Measurements from ENCODE around the gene RNF141.

DNA sequence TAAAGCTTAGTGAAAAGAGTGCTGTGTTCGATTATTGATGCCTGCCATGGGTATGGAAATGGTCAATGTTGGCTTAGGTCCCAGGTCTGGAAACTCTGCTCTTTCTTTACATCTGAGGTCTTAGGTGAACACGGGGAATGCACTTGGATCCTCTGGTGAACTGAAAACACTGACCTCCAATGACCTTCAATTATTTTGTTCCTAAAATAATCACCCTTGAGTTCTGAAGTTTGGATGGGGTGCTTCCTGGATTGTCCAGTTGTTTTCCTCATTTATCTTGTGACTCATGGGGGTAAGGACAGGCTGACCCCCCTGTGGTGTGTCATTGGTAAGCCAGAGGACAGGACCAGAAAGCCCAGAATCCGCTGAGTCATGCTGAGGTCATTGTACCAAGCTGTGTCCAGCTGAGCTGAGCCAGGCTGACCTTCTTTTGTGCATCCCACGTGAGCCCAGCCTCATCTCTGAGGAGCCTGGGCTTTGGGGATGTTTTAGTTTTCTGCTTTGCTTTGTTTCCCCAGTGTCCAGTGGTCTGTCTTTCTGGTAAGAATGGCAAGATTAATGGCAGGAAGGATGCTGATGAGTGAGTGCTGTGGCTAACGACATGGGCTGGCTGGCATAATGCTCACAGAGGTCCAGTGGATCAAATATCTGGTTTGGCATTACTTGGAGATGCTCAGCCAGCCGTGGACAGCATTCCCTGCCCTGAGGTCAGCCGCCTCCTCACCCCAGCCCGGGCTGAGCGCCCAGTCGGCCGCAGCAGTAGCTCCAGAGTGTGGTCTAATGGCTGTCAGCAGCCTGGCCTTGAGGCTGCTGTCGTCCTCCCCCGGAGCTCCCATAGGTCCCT, 50.4 kb downstream of the RNF141 start:
- TF ChIP-seq ZNF749 (CRISPR knock-in tag; IDR thresholded peaks at IDR 0.05; ENCODE audit: borderline replicate concordance), result no peak
- TF ChIP-seq MAF1 (CRISPR knock-in tag; IDR thresholded peaks at IDR 0.05; ENCODE audit: borderline replicate concordance), result no peak
- TF ChIP-seq ZFP90 (CRISPR knock-in tag; IDR thresholded peaks at IDR 0.05; ENCODE audit: borderline replicate concordance), result no peak
- no peak for TF ChIP-seq ZNF780A (CRISPR knock-in tag; IDR thresholded peaks at IDR 0.05)
- no peak for TF ChIP-seq NCOA1 (CRISPR knock-in tag; IDR thresholded peaks at IDR 0.05)
- no peak for TF ChIP-seq ELF4 (CRISPR knock-in tag; IDR thresholded peaks at IDR 0.05; ENCODE audit: borderline replicate concordance)
- no peak for TF ChIP-seq REL (CRISPR knock-in tag; conservative IDR thresholded peaks at IDR 0.05)
- TF ChIP-seq, protein P1, sequence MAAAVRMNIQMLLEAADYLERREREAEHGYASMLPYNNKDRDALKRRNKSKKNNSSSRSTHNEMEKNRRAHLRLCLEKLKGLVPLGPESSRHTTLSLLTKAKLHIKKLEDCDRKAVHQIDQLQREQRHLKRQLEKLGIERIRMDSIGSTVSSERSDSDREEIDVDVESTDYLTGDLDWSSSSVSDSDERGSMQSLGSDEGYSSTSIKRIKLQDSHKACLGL (CRISPR knock-in tag; IDR thresholded peaks at IDR 0.05), result no peak
- no peak for TF ChIP-seq STAT5B (CRISPR knock-in tag; IDR thresholded peaks at IDR 0.05)
- peak; percentile 91 for TF ChIP-seq MAFG (CRISPR knock-in tag; IDR thresholded peaks at IDR 0.05)
- TF ChIP-seq ZNF263 (CRISPR knock-in tag; IDR thresholded peaks at IDR 0.05), result no peak
- TF ChIP-seq, protein P2, sequence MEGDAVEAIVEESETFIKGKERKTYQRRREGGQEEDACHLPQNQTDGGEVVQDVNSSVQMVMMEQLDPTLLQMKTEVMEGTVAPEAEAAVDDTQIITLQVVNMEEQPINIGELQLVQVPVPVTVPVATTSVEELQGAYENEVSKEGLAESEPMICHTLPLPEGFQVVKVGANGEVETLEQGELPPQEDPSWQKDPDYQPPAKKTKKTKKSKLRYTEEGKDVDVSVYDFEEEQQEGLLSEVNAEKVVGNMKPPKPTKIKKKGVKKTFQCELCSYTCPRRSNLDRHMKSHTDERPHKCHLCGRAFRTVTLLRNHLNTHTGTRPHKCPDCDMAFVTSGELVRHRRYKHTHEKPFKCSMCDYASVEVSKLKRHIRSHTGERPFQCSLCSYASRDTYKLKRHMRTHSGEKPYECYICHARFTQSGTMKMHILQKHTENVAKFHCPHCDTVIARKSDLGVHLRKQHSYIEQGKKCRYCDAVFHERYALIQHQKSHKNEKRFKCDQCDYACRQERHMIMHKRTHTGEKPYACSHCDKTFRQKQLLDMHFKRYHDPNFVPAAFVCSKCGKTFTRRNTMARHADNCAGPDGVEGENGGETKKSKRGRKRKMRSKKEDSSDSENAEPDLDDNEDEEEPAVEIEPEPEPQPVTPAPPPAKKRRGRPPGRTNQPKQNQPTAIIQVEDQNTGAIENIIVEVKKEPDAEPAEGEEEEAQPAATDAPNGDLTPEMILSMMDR (CRISPR knock-in tag; IDR thresholded peaks at IDR 0.05), result no peak
- no peak for TF ChIP-seq ZNF44 (CRISPR knock-in tag; IDR thresholded peaks at IDR 0.05)
- TF ChIP-seq NR2C2 (CRISPR knock-in tag; IDR thresholded peaks at IDR 0.05; ENCODE audit: borderline replicate concordance), result no peak; the same call in 1 of the 2 replicates
